AG04450 (cell line): ENCODE results near the gene MORC4. TPM values are rescaled to one million over a fixed set of nuclear protein-coding genes. Genes with fewer than 3 reads are reported as not detected.
"Not testable (repeated sequence)": the region's sequence is repeated elsewhere in the genome, so short reads cannot be mapped to it uniquely, and the experiment has no call there.

ENCODE experiments used
- CTCF ChIA-PET: fragments of 300-600, 350-600 bp; formaldehyde crosslinking; extraction: SDS; loops from one replicate; lab custom pipeline; 2022; ENCODE audit warnings: antibody characterized with exemption, inconsistent platforms; lab: Charles Lee
- POLR2A ChIA-PET: fragments of 350-600 bp; formaldehyde crosslinking; extraction: SDS; loops from one replicate; lab custom pipeline; 2021; ENCODE audit warnings: antibody characterized with exemption, inconsistent platforms; lab: Yijun Ruan, JAX
- DNase-seq: peaks from one replicate; pipeline ENCODE4 v3.0.0-alpha.2; 2011; ENCODE audit warnings: low read depth, low spot score
- H3K27ac ChIP-seq: one replicate; pipeline ENCODE4 v1.5.1; 2012; ENCODE audit warnings: low read depth, low read length, control low read depth
- H3K27me3 ChIP-seq: one replicate; pipeline ENCODE4 v1.6.0; 2012; ENCODE audit warnings: low read length; ENCODE audit not compliant: control insufficient read depth, insufficient read depth
- H3K4me3 ChIP-seq: 2 replicates; pipeline ENCODE4 v1.5.1; 2011; ENCODE audit warnings: mild to moderate bottlenecking, low read depth, low read length, control low read depth
- H3K9me3 ChIP-seq: 2 replicates; pipeline ENCODE4 v1.5.1; 2012; ENCODE audit warnings: low read length; ENCODE audit not compliant: control insufficient read depth, insufficient read depth
- polyA plus RNA-seq: library from polyadenylated mRNA; depleted of rRNA; stranded (reverse); fragments of >200 nt; gene quantifications from 2 replicates; pipeline ENCODE4 v1.2.3, GENCODE V29; 2011
- TF ChIP-seq, protein P1 (sequence below): IDR thresholded peaks from 2 replicates; pipeline ENCODE4 v1.5.1; 2011; ENCODE audit warnings: low read depth, low read length, control low read depth, inconsistent platforms

The MORC4 gene
- polyA plus RNA-seq, 1 experiment, result 36.0 TPM

DNA sequence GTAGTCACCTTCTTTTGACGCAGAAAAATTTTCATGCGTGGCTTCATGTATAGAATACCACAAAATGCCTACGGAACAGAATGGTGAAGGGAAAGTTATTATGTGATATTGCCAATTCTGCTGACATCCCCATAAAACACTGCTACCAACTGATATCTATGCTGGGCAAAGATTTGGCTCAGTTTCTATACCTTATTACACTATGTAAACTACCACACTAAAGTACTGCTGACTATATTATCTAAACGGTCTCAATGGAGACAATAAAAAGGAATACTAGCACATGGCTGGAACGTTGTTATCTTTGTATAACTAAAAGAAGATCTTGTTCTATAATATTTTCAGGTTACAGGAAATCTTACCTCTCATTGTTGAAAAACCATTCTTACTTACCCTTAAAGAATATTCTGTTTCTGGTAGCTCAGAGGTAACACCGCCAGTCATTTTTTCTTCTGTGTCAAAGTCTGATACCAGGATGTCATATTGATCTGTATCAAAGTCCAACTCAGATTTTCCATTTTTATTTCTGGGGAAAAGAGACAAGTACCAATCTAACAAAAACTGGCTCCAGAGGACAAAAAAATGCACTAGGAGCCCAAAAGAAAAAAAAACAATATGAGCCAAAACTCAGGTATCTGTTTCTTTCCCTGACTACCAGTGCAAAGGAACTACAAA is 18.9 kb downstream of the MORC4 start:
- no peak for DNase-seq
- ChIA-PET POLR2A (interaction anchor here (1.3 kb wide), 1 partner anchor 12 kb away, joined by 3 read pairs; no protein-coding TSS in a partner anchor), CTCF (no interaction called here)
- TF ChIP-seq, protein P1, sequence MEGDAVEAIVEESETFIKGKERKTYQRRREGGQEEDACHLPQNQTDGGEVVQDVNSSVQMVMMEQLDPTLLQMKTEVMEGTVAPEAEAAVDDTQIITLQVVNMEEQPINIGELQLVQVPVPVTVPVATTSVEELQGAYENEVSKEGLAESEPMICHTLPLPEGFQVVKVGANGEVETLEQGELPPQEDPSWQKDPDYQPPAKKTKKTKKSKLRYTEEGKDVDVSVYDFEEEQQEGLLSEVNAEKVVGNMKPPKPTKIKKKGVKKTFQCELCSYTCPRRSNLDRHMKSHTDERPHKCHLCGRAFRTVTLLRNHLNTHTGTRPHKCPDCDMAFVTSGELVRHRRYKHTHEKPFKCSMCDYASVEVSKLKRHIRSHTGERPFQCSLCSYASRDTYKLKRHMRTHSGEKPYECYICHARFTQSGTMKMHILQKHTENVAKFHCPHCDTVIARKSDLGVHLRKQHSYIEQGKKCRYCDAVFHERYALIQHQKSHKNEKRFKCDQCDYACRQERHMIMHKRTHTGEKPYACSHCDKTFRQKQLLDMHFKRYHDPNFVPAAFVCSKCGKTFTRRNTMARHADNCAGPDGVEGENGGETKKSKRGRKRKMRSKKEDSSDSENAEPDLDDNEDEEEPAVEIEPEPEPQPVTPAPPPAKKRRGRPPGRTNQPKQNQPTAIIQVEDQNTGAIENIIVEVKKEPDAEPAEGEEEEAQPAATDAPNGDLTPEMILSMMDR, result no peak
- no peaks in the 10 kb centered on the region for H3K9me3 ChIP-seq
- no peaks in the 10 kb centered on the region for H3K27me3 ChIP-seq
- H3K27ac ChIP-seq, result no peak overlapping the region
- no peak overlapping the region for H3K4me3 ChIP-seq

GRCh38 chrX:106976416-106976815 is 23.6 kb downstream of the MORC4 start:
- POLR2A ChIA-PET, result no interaction called here
- TF ChIP-seq, protein P1, result no peak
- CTCF ChIA-PET, result interaction anchor here (0.6 kb wide), 1 partner anchor 27 kb away, joined by 3 read pairs; no protein-coding TSS in a partner anchor
- H3K27ac ChIP-seq, result no peak overlapping the region
- H3K4me3 ChIP-seq, result no peak overlapping the region
- DNase-seq, result no peak
- no peaks in the 10 kb centered on the region for H3K27me3 ChIP-seq
- no peaks in the 10 kb centered on the region for H3K9me3 ChIP-seq

- CTCF ChIA-PET, result no interaction called here
- Histone ChIP-seq H3K27me3 (no peaks in the 10 kb centered on the region), H3K27ac (no peak overlapping the region), H3K4me3 (no peak overlapping the region), H3K9me3 (no peaks in the 10 kb centered on the region)
- TF ChIP-seq, protein P1, result no peak
- POLR2A ChIA-PET, result no interaction called here
- DNase-seq, result no peak
These were observed 26.4 kb downstream of the MORC4 start for GRCh38 chrX:106973433-106974149.

GRCh38 chrX:106972896-106973295 is 27.1 kb downstream of the MORC4 start:
- POLR2A ChIA-PET, result no interaction called here
- TF ChIP-seq, protein P1, result no peak
- Histone ChIP-seq H3K9me3 (no peaks in the 10 kb centered on the region), H3K27ac (no peak overlapping the region), H3K4me3 (no peak overlapping the region), H3K27me3 (no peaks in the 10 kb centered on the region)
- no peak for DNase-seq
- CTCF ChIA-PET, result no interaction called here

DNA sequence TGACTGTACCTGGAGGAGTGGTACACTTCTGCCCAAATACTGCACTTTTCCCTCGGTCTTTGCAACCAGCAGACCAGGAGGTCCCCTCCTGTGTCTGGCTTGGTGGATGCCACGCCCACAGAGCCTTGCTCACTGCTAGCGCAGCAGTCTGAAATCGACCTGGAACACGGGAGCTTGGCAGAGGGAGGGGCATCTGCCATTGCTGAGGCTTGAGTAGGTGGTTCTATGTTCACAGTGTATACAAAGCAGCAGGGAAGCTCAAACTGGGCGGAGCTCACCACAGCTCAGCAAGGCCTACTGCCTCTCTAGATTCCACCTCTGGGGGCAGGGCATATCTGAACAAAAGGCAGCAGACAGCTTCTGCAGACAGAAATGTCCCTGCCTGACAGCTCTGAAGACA is 33.5 kb downstream of the MORC4 start:
- DNase-seq, POLR2A ChIA-PET, CTCF ChIA-PET, H3K27ac ChIP-seq, H3K9me3 ChIP-seq, H3K4me3 ChIP-seq, H3K27me3 ChIP-seq: not testable (repeated sequence)
